Loucy (cell line): ENCODE results near the gene TCP1.

Experiments
- H2AFZ ChIP-seq: fragments of 200-600 bp; sonication (generic); 2 replicates; pipeline ENCODE4 v1.6.0; 2016; ENCODE audit warnings: antibody characterized with exemption, mild to moderate bottlenecking, low read length, moderate library complexity
- H3F3A ChIP-seq: fragments of 200-600 bp; 2 replicates; pipeline ENCODE4 v1.6.0; 2016; ENCODE audit warnings: antibody characterized with exemption, low read depth, mild to moderate bottlenecking
- H3K27me3 ChIP-seq: fragments of 200-600 bp; sonication (generic); 2 replicates; pipeline ENCODE4 v1.6.1; 2014; ENCODE audit warnings: low read length, mild to moderate bottlenecking; ENCODE audit not compliant: insufficient read depth, poor library complexity, severe bottlenecking
- H3K36me3 ChIP-seq: fragments of 200-600 bp; sonication (generic); 2 replicates; pipeline ENCODE4 v1.6.1; 2016; ENCODE audit warnings: low read length; ENCODE audit not compliant: insufficient read depth
- H3K4me1 ChIP-seq: fragments of 200-600 bp; sonication (generic); 2 replicates; pipeline ENCODE4 v1.5.1; 2014; ENCODE audit warnings: low read length, mild to moderate bottlenecking; ENCODE audit not compliant: insufficient read depth, poor library complexity, severe bottlenecking
- H3K4me2 ChIP-seq: fragments of 200-600 bp; sonication (generic); 2 replicates; pipeline ENCODE4 v1.6.0; 2014; ENCODE audit warnings: antibody characterized with exemption, low read length, low read depth, mild to moderate bottlenecking; ENCODE audit not compliant: poor library complexity, severe bottlenecking
- H3K4me3 ChIP-seq: fragments of 200-600 bp; sonication (generic); 2 replicates; pipeline ENCODE4 v1.5.1; 2014; ENCODE audit warnings: low read length, mild to moderate bottlenecking, mixed read lengths; ENCODE audit not compliant: poor library complexity, severe bottlenecking
- H3K79me2 ChIP-seq: fragments of 200-600 bp; sonication (generic); 2 replicates; pipeline ENCODE4 v1.6.1; 2014; ENCODE audit warnings: low read length; ENCODE audit not compliant: insufficient read depth
- H3K9ac ChIP-seq: fragments of 200-600 bp; sonication (generic); 2 replicates; pipeline ENCODE4 v1.6.0; 2014; ENCODE audit warnings: mild to moderate bottlenecking, low read depth, low read length, moderate library complexity; ENCODE audit not compliant: poor library complexity, severe bottlenecking
- H3K9me2 ChIP-seq: fragments of 200-600 bp; sonication (generic); replicated peaks from 2 replicates; pipeline ENCODE4 v1.6.1; 2016; ENCODE audit warnings: low read depth, low read length, mixed read lengths
- H3K9me3 ChIP-seq: fragments of 200-600 bp; sonication (generic); 2 replicates; pipeline ENCODE4 v1.6.1; 2014; ENCODE audit warnings: mild to moderate bottlenecking, antibody characterized with exemption, low read length, low read depth; ENCODE audit not compliant: insufficient read depth
- H4K20me1 ChIP-seq: fragments of 200-600 bp; sonication (generic); 2 replicates; pipeline ENCODE4 v1.6.0; 2014; ENCODE audit warnings: antibody characterized with exemption, low read length, mild to moderate bottlenecking; ENCODE audit not compliant: insufficient read depth, poor library complexity, severe bottlenecking
- EZH2phosphoT487 ChIP-seq: fragments of 200-600 bp; IDR thresholded peaks from 2 replicates; pipeline ENCODE4 v1.6.1; 2018; ENCODE audit warnings: antibody characterized with exemption, mild to moderate bottlenecking, moderate library complexity, borderline replicate concordance
- TF ChIP-seq, protein P1 (sequence below): fragments of 200-600 bp; sonication (generic); conservative IDR thresholded peaks from 2 replicates; pipeline ENCODE4 v1.5.1; 2014; ENCODE audit warnings: mild to moderate bottlenecking, antibody characterized with exemption, low read length

Gene TCP1

DNA sequence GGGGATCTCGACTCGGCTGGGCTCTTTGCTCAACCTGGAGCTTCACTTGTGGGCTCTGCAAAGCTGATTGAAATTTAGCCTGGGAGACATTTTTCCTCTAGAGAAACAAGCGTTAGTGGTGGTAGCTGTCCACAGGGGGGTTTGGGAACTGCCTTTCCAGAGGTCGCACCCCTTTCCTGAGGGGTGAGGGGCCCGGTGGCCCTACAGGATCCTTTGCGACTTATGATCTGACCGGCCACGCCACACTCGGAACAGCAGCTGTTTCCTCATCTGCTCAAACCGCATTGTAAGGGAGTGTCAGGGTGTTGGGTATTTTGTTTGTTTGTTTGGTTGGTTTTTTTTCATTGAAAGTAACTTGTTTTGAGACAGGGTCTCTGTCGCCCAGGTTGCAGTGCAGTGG, 31.7 kb upstream of the TCP1 start:
- TF ChIP-seq, protein P1, sequence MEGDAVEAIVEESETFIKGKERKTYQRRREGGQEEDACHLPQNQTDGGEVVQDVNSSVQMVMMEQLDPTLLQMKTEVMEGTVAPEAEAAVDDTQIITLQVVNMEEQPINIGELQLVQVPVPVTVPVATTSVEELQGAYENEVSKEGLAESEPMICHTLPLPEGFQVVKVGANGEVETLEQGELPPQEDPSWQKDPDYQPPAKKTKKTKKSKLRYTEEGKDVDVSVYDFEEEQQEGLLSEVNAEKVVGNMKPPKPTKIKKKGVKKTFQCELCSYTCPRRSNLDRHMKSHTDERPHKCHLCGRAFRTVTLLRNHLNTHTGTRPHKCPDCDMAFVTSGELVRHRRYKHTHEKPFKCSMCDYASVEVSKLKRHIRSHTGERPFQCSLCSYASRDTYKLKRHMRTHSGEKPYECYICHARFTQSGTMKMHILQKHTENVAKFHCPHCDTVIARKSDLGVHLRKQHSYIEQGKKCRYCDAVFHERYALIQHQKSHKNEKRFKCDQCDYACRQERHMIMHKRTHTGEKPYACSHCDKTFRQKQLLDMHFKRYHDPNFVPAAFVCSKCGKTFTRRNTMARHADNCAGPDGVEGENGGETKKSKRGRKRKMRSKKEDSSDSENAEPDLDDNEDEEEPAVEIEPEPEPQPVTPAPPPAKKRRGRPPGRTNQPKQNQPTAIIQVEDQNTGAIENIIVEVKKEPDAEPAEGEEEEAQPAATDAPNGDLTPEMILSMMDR, result no peak
- no peak for TF ChIP-seq EZH2phosphoT487
- Histone ChIP-seq H3F3A (no peaks in the 10 kb centered on the region), H3K9ac (no peak overlapping the region), H3K27me3 (no peaks in the 10 kb centered on the region), H3K4me1 (peaks cover 5% of the 10 kb centered on the region), H2AFZ (no peak overlapping the region), H3K36me3 (no peaks in the 10 kb centered on the region), H4K20me1 (no peaks in the 10 kb centered on the region), H3K79me2 (no peaks in the 10 kb centered on the region), H3K4me2 (no peak overlapping the region), H3K9me2 (no peaks in the 10 kb centered on the region), H3K9me3 (no peaks in the 10 kb centered on the region), H3K4me3 (no peak overlapping the region)

DNA sequence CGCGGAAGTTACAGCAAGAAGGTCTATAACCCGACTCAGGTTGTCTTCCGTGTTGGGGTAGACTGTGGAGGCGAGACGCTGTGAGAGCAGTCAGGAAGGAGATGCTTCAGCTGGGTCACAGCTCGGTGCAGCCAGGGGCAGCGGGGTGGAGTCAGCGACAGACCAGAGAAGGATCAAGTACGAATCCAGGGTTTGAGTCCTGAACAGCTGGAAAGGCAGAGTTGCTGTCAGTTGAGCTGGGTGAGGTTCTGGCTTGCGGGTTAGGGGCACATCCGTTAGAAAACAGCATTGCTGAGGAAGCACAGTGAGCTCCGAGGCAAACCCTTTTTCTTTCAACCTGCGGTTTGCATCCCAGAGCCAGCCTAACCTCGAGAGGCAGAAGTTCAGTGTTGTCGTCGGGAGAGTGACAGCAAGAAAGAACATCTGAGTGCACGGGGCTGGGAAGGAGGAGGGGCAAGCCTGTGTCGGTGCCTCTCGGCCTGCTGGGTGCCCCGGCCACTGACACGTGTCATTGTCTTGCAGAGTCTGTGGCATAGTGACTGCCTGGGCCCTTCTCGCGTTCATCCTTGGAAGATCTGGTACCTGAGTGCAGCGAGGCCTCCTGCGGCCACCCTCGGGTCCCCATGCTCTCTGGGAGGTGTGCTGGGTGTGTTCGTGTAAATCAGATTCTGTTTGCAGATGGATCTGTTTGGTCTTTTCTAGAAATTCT, 30.7 kb upstream of the TCP1 start:
- H3K4me1 ChIP-seq, result peaks cover 5% of the 10 kb centered on the region
- H3K4me2 ChIP-seq, result no peak overlapping the region
- no peak overlapping the region for H3K4me3 ChIP-seq
- H3K9me3 ChIP-seq, result no peaks in the 10 kb centered on the region
- H2AFZ ChIP-seq, result no peak overlapping the region
- no peaks in the 10 kb centered on the region for H3K9me2 ChIP-seq
- no peaks in the 10 kb centered on the region for H4K20me1 ChIP-seq
- H3K9ac ChIP-seq, result no peak overlapping the region
- no peaks in the 10 kb centered on the region for H3K79me2 ChIP-seq
- TF ChIP-seq, protein P1, result no peak
- TF ChIP-seq EZH2phosphoT487, result no peak
- H3F3A ChIP-seq, result no peaks in the 10 kb centered on the region
- no peaks in the 10 kb centered on the region for H3K36me3 ChIP-seq
- no peaks in the 10 kb centered on the region for H3K27me3 ChIP-seq

DNA sequence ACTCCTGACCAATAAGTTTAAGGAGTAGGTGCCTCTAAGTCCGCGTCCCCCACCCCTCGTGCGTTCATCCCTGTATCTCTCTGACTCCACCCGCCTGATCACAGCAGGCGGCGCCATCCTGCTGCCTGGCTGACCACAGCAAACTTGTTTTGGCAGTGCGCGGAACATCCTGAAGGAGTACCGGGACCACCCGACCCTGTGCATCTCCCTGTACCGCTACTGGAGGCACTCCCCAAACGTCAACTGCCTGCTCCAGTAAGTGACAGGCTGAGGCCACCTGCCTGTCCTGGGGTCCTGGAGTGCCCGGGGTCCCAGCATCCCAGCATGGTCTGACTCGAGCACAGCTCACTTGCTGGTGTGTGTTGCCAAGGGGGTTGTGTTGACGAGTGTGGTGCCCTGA, 29.7 kb upstream of the TCP1 start:
- Histone ChIP-seq H3K27me3 (no peaks in the 10 kb centered on the region), H3K9me3 (no peaks in the 10 kb centered on the region), H3K79me2 (no peaks in the 10 kb centered on the region), H3K4me3 (no peak overlapping the region), H3K4me1 (peaks cover 5% of the 10 kb centered on the region), H3F3A (no peaks in the 10 kb centered on the region), H2AFZ (no peak overlapping the region), H3K9me2 (no peaks in the 10 kb centered on the region), H3K4me2 (no peak overlapping the region), H3K36me3 (no peaks in the 10 kb centered on the region), H4K20me1 (no peaks in the 10 kb centered on the region), H3K9ac (no peak overlapping the region)
- TF ChIP-seq, protein P1, result no peak
- no peak for TF ChIP-seq EZH2phosphoT487
